MG63 (cell line): Measurements from ENCODE around the gene ACSL5. TPM values are rescaled to one million over a fixed set of nuclear protein-coding genes. Genes with fewer than 3 reads are reported as not detected.
"Not testable (repeated sequence)": the region's sequence is repeated elsewhere in the genome, so short reads cannot be mapped to it uniquely, and the experiment has no call there.

Experiments
- DNase-seq: peaks from one replicate; pipeline ENCODE4 v3.0.0-alpha.2; 2020
- H3K27me3 ChIP-seq: fragments of 250-450 bp; sonication (Bioruptor Pico); 2 replicates; pipeline ENCODE4 v1.5.1; 2020; ENCODE audit warnings: mild to moderate bottlenecking, moderate library complexity
- H3K36me3 ChIP-seq: fragments of 250-450 bp; sonication (Bioruptor Pico); 2 replicates; pipeline ENCODE4 v1.5.1; 2020; ENCODE audit warnings: mild to moderate bottlenecking, moderate library complexity
- H3K4me3 ChIP-seq: fragments of 250-450 bp; sonication (Bioruptor Pico); 2 replicates; pipeline ENCODE4 v1.5.1; 2020; ENCODE audit warnings: mild to moderate bottlenecking, moderate library complexity
- H3K9me3 ChIP-seq: fragments of 250-450 bp; sonication (Bioruptor Pico); 2 replicates; pipeline ENCODE4 v1.5.1; 2020; ENCODE audit warnings: mild to moderate bottlenecking, moderate library complexity
- total RNA-seq: library from RNA; depleted of rRNA; stranded (reverse); fragments of >200 nt; shearing (Covaris generic); gene quantifications from 2 replicates; pipeline ENCODE4 v1.2.3, GENCODE V29; 2014; ENCODE audit warnings: low replicate concordance

ACSL5 gene
- total RNA-seq, 1 experiment from 2014 or later = 6.5 TPM

DNA sequence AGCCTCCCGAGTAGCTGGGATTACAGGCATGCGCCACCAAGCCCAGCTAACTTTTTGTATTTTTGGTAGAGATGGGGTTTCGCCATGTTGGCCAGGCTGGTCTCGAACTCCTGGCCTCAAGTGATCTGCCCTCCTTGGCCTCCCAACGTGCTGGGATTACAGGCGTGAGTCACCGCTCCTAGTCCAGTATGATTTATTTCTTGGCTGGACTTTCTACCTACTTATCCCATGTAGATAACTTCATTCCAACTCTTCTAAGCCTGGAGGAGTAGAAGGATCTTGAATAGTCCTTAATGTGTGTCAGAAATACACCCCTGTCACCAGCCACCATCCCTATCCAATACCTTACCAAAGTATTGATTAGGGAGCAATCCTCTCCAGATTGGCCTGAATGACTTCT lies 14.1 kb downstream of the ACSL5 start:
- H3K36me3 ChIP-seq, H3K27me3 ChIP-seq, H3K4me3 ChIP-seq, H3K9me3 ChIP-seq: not testable (repeated sequence)
- peak; percentile 48 for DNase-seq

DNA sequence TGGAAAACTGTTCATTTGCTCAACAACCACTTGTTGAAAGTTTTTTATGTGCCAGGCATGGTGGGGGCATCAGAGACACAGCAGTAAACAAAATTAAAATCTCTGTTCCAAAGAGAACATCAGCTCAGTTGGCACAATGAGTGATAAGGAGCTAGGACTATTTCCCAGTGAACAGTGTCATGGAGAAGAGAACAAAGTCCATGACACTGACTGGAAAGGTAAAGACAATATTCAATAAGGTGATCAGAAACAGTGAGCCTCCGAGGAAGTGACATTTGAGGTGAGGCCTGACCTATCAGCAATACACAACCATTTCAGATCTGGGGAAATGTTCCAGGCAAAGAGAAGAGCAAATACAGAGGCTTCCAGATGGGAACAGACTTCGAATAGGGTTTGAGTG lies 14.6 kb downstream of the ACSL5 start:
- DNase-seq = no peak
- Histone ChIP-seq H3K27me3 (no peaks in the 10 kb centered on the region), H3K4me3 (no peak overlapping the region), H3K36me3 (no peaks in the 10 kb centered on the region), H3K9me3 (no peaks in the 10 kb centered on the region)

DNA sequence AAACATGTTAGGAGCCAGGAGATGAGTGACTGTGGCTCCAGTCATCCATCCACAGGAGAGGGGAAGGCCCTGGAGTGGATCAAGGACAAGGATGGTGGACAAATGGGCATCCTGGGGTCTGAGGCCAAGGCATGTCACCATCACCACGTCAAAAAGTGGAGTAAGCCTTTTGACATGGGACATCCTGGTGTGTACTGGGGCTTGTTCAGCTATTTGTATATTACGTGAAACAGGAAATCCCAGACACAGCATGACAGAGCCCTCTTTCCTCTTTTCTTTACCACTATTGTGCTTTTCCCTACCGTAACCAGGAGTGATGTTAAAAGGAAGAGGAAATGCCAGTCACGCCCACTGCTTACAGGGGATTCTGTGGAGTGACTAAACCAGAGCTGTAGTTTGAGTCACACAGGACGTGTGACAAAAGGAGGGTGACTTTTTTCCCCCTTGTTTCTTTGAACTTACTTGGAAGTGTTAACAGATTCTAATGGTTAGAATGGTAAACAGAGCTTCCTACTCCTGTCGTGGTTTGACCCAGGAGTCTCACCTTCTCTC lies 15.4 kb downstream of the ACSL5 start:
- no peaks in the 10 kb centered on the region for H3K9me3 ChIP-seq
- peak; percentile 58 for DNase-seq

DNA sequence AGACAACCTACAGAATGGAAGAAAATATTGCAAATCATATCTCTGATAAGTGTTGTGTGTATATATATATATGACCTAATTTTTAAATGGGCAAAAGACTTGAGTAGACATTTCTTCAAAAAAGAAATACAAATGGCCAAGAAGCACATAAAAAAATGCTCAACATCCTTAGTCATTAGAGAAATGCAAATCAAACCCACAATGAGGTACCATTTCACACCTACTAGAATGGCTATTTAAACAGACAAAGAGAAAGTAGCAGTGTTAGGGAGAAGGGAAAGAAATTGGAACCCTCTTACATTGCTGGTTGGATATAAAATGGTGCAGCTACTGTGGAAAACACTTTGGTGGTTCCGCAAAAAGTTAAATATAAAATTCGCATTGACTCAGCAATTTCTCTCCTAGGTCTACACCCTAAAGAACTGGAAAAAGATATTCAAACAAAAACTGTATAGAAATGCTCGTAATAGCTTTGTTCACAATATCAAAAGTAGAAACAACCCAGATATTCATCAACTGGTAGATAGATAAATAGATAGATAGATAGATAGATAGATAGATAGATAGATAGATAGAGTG lies 16.3 kb downstream of the ACSL5 start:
- DNase-seq = no peak
- Histone ChIP-seq H3K9me3 (no peaks in the 10 kb centered on the region), H3K27me3 (no peaks in the 10 kb centered on the region), H3K36me3 (no peaks in the 10 kb centered on the region), H3K4me3 (no peak overlapping the region)

More for the DNA sequence above, 15.4 kb downstream of the ACSL5 start:
- Histone ChIP-seq H3K36me3 (no peaks in the 10 kb centered on the region), H3K4me3 (no peak overlapping the region), H3K27me3 (no peaks in the 10 kb centered on the region)

DNA sequence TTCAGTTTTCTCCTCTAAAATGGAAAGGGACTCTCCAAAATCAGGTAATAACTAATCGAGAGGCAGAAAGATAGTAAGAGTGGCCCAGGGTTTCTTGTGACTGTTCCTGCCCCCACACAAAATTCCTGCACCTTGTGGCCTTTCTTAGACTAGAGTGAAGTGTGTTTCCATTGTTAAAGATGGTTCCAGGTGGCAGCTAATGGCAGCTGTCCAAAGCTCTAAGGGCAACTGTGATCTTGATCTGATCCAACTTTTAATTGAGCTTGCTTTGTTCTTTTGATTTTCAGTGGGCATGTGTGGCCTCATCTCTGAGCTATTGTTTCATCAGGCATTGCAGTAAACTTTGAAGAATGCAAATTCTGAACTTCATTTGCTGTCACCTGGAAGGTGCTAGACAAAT lies 19.4 kb downstream of the ACSL5 start:
- no peaks in the 10 kb centered on the region for H3K27me3 ChIP-seq
- no peaks in the 10 kb centered on the region for H3K9me3 ChIP-seq
- H3K36me3 ChIP-seq = no peaks in the 10 kb centered on the region
- no peak overlapping the region for H3K4me3 ChIP-seq
- no peak for DNase-seq

DNA sequence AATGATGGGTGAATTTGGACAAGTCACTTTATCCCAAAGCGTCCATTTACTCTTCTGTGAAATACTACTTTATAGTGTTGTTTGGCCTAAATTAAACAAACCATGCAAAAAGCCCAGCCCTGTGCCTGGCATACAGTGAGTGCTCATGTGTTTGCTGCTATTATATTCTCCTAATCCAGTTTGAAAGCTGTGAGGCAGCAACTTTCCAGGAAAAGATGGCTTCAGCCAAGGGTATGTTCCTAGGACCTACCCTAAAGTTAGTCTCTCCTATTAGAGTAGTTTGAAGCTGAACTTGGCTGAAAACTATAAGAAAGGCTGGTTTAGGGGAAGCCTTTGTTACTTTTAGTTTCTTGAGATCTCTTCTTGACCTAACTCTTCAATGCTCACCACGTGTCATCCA lies 19.9 kb downstream of the ACSL5 start:
- Histone ChIP-seq H3K27me3 (no peaks in the 10 kb centered on the region), H3K36me3 (no peaks in the 10 kb centered on the region), H3K4me3 (no peak overlapping the region), H3K9me3 (no peaks in the 10 kb centered on the region)
- no peak for DNase-seq

DNA sequence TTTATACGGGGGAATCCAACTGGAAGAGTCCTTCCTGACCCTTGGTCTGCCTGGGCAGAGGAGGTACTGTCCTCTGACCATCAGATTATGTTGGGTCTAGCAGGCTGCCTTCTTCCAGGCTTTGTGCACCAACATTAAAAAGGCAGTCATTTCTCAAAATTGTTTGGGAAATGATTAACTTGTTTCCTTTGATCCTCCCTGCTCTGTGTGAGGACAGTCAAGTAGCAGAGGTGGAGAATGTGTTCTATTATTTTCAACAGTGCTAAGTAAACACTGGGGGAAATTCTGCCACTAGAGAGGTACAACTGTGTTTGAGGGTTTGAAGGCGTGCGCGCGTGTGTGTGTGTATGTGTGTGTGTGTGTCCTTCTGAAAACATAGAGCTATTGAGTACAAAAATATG lies 20.6 kb downstream of the ACSL5 start:
- DNase-seq = no peak
- H3K4me3 ChIP-seq = no peak overlapping the region
- no peaks in the 10 kb centered on the region for H3K36me3 ChIP-seq
- H3K9me3 ChIP-seq = no peaks in the 10 kb centered on the region
- no peaks in the 10 kb centered on the region for H3K27me3 ChIP-seq

DNA sequence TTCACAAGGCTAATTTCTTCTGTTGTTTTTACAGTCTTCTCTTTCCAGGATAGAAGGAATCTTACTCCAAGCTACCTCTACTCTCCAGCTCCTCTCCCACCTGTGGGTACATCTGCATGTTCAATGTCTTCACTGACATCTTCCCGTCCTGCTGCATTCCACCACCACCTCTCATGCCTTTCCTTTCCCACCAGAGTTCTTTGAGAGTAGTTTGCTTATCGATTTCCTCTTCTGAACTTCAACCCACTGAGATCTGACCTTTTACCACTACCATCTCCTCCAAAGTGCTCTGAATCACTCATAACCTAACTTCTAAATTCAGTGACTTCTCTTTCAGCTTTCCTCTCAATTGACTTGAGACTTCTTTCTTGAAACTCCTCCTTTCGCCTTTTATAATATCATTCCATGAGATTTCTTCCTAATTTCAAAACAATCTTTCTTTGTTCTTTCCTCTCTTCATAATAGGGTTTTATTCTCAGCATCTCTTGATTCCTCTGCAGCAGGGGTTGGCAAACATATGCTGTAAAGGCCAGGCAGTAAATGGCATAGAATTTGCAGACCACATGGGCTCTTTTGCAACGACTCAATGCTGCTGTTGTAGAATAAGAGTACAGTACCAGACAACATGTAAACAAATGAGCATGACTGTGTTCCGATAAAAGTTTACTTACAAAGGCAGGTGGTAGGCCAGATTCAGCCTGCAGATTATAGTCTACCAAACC lies 22.1 kb downstream of the ACSL5 start:
- H3K9me3 ChIP-seq = no peaks in the 10 kb centered on the region
- no peaks in the 10 kb centered on the region for H3K36me3 ChIP-seq
- no peak for DNase-seq
- no peaks in the 10 kb centered on the region for H3K27me3 ChIP-seq
- no peak overlapping the region for H3K4me3 ChIP-seq

DNA sequence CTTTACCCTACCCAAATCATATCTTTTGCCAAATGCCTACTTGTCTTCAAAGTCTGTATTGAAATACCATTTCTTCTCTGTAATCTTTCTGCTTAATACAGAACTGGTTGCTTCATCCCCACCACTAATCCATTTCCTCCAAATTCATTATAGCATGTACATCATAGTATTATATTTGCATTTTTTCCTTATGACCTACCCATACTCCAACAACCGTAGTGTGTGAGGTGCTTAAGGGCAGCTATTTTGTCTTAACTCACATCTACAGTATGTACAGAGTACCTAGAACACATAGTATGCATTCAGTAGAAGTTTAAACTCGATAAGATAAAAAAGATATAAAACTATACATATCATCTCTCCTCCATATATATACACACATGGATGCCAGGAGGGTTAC lies 23.7 kb downstream of the ACSL5 start:
- DNase-seq = no peak
- Histone ChIP-seq H3K4me3 (no peak overlapping the region), H3K27me3 (no peaks in the 10 kb centered on the region), H3K36me3 (no peaks in the 10 kb centered on the region), H3K9me3 (no peaks in the 10 kb centered on the region)

DNA sequence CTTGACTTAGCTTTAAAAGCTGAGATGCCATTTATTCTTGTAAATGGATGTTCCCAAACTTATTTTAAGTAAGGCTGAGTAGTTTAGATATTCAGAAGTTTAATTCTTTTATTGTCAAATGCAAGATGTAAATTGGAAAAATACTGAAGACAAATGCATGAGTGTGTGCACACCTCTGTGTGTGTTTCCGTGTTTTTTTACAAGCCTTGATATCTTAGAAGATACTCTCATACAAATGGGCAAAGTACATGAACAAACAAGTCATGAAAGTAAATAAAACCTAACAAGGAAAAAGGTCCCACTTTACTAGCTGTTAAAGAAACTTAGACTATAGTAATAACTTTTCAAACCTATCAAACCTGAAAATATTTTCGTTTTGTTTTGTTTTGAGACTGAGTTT lies 29.0 kb downstream of the ACSL5 start:
- H3K27me3 ChIP-seq = no peaks in the 10 kb centered on the region
- H3K36me3 ChIP-seq = no peaks in the 10 kb centered on the region
- no peaks in the 10 kb centered on the region for H3K9me3 ChIP-seq
- H3K4me3 ChIP-seq = no peak overlapping the region
- no peak for DNase-seq

DNA sequence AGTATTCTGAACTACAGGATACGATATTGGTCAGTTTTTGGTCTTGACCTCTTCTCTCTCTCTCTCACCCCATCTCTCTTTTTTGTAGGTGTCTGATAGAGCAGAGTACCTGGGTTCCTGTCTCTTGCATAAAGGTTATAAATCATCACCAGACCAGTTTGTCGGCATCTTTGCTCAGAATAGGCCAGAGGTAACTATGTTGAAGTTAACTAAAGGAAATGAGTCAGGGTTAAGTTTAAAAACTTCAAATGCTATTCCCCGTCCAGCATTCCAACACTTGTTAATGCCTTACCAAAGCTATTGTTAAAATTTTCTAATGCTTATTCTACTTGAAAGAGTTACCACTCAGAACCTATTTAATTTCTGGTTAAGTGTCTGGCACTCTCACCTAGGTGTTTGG lies 30.7 kb downstream of the ACSL5 start:
- no peaks in the 10 kb centered on the region for H3K9me3 ChIP-seq
- no peak overlapping the region for H3K4me3 ChIP-seq
- no peaks in the 10 kb centered on the region for H3K27me3 ChIP-seq
- H3K36me3 ChIP-seq = no peaks in the 10 kb centered on the region
- no peak for DNase-seq

DNA sequence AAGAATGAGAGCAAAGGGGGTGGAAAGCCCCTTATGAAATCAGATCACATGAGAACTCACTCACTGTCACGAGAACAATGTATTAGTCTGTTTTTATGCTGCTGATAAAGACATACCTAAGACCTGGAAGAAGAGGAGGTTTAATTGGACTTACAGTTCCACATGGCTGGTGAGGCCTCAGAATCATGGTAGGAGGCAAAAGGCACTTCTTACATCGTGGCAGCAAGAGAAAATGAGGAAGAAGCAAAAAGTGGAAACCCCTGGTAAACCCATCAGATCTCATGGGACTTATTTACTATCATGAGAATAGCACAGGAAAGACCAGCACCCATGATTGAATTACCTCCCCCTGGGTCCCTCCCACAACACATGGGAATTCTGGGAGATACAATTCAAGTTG lies 32.9 kb downstream of the ACSL5 start:
- H3K4me3 ChIP-seq, DNase-seq, H3K27me3 ChIP-seq, H3K9me3 ChIP-seq, H3K36me3 ChIP-seq: not testable (repeated sequence)

DNA sequence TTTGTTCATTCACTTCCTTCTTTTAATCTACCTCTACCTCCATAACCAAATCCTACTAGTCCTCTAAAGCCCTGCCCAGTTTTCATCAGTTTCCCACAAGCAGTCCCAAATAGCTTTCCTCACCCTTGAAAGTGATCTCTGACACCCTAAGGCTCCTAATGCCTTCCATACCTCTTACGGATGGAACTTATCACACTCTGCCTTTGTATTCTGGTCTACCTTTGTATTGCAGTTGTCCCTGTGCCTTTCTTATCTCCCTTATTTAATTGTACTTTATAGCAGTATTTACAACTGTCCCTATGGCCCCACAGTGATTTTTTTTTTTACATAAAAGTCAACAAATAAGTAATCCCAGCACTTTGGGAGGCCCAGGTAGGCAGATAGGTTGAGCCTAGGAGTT lies 33.8 kb downstream of the ACSL5 start:
- no peak for DNase-seq
- H3K36me3 ChIP-seq = no peaks in the 10 kb centered on the region
- H3K9me3 ChIP-seq = no peaks in the 10 kb centered on the region
- H3K4me3 ChIP-seq = no peak overlapping the region
- no peaks in the 10 kb centered on the region for H3K27me3 ChIP-seq

DNA sequence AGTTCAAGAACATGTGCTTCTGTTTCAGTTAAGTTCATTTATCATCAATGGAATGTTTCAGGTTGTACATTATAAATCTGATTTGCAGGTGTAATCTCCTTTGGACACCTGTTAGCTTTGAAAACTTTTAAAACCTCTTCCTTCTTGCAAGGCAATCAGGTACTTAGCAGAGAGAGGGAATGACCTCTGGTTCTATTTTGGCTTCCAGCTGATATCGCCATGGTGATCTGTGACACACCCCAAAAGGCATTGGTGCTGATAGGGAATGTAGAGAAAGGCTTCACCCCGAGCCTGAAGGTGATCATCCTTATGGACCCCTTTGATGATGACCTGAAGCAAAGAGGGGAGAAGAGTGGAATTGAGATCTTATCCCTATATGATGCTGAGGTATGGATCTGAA lies 35.4 kb downstream of the ACSL5 start:
- no peak overlapping the region for H3K4me3 ChIP-seq
- DNase-seq = no peak
- H3K36me3 ChIP-seq = no peaks in the 10 kb centered on the region
- H3K9me3 ChIP-seq = no peaks in the 10 kb centered on the region
- no peaks in the 10 kb centered on the region for H3K27me3 ChIP-seq

DNA sequence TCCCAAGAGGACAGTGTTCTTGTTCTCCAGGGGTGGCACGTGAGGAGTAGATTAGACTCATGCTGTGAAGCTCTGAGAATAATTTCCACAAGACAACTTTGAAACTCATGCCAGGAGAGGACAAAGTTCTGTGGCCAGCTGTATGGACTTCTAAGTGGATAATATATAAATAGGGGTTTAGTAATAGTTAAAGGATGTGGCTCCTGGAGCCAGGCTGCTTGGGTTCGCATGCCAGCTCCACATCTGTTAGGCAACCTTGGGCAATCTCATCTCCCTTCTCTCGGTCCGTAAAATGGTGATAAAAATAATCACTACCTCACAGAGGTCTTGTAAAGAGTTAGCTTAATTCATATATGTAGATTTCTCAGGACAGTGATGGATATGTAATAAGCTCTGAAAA lies 35.8 kb downstream of the ACSL5 start:
- Histone ChIP-seq H3K27me3 (no peaks in the 10 kb centered on the region), H3K36me3 (no peaks in the 10 kb centered on the region), H3K4me3 (no peak overlapping the region), H3K9me3 (no peaks in the 10 kb centered on the region)
- DNase-seq = peak; percentile 63

DNA sequence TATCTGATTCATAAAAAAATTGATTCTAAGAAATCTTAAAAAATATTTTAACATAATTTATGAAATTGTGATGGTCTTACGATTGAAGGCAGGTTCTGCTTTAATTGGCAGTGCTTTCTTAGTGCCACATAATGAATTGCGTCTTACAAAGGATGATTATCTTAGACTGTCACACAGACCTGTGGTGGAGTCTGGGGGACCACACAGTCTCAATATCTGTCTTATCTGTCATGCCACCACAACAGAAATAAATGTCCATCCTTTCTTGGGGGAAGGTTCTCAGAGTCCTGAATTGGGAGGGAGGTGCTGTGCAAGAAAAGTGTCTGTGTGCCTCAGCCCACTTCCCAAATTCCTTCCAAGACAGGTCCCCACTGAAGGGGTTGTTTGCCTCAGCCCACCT lies 38.8 kb downstream of the ACSL5 start:
- Histone ChIP-seq H3K9me3 (no peaks in the 10 kb centered on the region), H3K27me3 (no peaks in the 10 kb centered on the region), H3K4me3 (no peak overlapping the region), H3K36me3 (no peaks in the 10 kb centered on the region)
- no peak for DNase-seq

DNA sequence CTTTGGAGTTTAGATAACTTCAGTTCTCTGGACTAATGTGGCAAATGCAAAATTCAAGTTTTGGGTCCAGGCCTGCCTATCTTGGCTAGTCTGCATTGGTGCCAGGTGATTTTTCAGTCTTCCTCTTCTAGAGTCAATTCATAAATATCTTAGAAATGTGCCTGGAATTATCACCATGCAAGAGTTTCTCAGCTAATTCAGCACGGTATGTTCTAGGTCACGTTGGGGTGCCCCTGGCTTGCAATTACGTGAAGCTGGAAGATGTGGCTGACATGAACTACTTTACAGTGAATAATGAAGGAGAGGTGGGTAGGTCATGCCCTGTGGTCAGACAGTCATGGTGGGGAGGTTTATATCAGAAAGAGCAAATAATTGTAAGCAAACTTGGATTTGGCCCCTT lies 47.8 kb downstream of the ACSL5 start:
- Histone ChIP-seq H3K27me3 (no peaks in the 10 kb centered on the region), H3K36me3 (no peaks in the 10 kb centered on the region), H3K9me3 (no peaks in the 10 kb centered on the region), H3K4me3 (no peak overlapping the region)
- no peak for DNase-seq

DNA sequence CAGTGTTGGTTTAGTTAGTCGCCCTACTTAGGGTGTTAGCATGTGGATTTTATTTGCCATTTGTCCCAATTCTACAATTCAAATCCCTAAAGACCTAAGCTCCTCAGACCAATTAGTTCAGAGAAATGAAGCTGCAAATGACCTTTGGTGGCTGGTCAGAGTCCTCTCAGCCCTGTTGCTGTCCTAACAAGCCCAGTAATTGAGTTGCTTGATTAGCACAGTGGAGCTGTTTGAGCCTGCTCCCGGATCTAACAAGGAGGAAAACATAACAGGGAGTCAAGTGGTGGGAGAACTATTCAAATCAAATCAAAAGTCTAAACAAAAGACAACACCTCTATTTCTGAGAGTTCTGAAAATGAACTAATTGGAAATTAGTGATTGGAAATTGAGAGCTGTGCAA lies 50.7 kb downstream of the ACSL5 start:
- no peaks in the 10 kb centered on the region for H3K9me3 ChIP-seq
- no peak for DNase-seq
- H3K36me3 ChIP-seq = peaks cover 4% of the 10 kb centered on the region; the same call in 1 of the 2 replicates
- no peaks in the 10 kb centered on the region for H3K27me3 ChIP-seq
- H3K4me3 ChIP-seq = no peak overlapping the region
